NCI-H345 treated with DMSO at 0.1 percent for 48 hours (cell line): ENCODE measurements around the gene FADS6.

ENCODE experiments used
- DNase-seq: peaks from one replicate; lab custom pipeline; 2025; ENCODE audit not compliant: unreplicated experiment; lab: John Stamatoyannopoulos, UW

Gene FADS6

DNA sequence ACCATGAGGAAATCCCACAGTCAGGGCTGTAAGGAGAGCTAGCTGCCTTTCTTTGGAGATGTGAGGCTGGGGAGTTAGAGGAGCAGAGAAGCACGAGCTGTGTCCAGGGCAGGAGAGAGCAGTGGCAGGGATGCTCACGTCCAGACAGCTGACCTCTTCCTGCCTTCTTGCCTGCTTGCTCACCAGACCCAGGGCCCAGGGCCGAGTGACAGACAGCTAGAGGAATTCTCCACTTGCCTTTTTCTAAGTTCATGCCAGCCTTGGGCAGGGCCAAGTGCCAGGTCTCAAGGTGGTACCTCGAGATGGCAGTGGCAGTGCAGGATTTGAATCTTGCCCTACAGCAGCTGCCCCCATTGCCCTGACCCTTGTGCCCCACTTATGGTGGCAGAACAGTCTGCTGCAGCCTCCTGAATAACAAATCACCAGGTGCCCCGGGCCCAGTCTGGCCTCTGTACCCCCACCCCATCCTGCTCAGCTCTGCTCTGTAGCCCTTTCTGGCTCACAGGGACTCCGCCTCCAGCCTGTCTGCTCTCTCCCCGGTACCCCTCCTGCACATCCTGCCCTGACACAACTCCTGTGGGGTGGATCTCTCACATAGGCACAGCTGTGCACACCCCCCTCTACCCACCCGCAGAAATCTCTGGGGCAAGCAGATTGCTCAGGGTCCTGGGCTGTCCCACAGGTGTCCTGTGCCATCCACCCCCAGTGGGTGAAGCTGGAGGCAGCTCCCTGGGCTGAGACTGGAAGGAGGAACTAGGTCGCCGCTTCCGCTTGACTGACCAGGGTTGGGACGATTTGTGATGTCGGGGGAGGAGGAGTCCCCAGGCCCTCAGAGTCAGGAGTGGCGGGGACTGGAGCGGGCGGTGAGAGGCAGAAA lies 59.7 kb downstream of the FADS6 start:
- no peak for DNase-seq

DNA sequence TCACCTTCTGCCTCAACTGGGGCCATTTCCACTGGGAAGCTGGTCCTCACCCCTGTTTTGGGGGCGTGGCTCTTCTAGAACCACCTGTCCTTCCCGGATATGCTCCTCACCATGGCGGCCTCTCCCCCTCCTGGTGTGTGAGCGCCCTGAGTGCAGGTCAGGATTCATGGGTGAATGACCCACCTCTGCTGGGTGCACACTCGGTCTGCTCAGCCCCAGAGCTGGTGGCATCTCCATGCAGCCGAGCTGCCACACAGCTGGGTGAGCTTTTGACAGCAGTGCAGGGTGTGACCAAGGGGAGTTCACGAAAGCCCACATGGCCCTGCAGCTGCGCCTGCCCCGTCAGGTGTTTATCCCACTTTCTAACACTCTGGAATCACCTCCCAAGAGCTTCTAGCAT lies 61.0 kb downstream of the FADS6 start:
- no peak for DNase-seq

DNA sequence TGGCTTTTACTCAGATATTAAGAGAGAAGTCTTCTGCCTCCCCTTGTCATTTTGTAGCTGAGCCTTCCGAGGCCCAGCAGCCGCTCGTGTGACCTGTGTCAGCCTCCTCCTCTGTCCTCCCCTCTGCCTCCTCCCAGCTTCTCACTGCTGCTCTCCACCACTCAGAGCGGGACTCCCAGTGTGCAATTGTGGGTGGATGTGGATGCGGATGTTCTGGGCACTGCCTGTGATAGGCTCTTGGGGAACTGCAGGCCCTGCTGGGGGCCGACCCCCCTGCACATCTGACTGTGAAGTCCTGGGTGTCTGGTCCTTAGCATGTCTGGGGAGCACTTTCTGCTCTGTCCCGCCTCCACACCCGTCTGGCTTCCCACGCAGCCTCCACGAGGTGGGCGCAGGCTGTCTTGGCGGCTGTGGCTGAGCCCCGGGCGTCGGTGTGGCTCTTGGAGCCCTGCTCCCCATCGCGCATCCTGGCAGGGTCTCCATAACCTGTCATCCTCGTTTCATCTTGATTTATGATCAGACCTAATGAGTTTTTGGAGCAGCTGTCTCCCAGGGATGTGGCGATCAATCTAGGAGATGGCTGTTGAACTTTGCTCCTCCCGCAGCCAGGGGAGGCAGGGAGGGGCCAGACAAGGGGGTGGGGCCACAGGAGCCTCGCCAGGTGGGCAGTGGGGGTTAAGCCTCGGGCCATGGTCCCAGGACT lies 61.8 kb downstream of the FADS6 start:
- no peak for DNase-seq

DNA sequence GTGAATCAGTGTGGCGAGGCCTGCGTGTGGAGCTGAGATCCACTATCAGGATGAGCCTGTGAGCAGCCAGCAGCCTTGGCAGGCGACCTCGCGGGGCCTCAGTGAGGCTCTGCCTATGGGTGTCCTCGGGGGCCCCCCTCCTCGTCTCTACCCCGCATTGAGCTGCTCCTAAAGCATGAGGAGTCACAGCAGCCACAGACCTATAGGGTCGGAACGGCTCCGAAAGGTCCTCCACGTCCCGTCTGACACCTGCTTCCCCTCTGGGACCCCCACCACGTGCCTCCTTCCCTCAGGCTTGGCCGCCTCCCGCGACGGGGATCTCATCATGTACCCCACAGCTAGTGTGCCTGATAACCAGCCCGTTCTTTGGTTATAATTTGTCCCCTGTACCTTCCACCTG lies 62.6 kb downstream of the FADS6 start:
- DNase-seq, result no peak

DNA sequence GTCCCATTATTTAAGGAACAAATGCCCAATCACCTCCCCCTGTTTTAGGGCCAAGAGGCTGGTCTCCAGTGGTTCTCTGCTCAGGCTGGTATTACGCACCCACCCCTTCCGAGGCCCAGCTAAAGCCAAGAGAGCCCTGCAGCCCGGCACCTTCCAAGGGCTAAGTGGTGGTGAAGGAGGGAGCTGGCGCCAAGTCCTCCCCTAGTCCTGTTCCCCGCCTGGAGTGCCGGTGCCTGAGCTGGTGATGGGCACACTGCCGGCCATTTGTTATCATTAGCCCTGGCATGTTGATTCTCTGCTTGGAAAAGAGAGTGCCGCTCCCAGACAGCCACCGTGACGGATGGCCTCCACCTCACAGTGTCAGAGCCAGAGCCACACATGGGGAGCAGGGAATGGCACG lies 65.6 kb downstream of the FADS6 start:
- no peak for DNase-seq
